Measurements from ENCODE around the gene TMC7. TPM values are rescaled to one million over a fixed set of nuclear protein-coding genes. Genes with fewer than 3 reads are reported as not detected.

TMC7 gene
- total RNA-seq, 2 donors from 2014 or later: 1.6 to 2.9 TPM

- no peak for DNase-seq (ENCODE audit: low spot score)
Observed at GRCh38 chr16:19017179-19017578, 33.4 kb downstream of the TMC7 start.

DNA sequence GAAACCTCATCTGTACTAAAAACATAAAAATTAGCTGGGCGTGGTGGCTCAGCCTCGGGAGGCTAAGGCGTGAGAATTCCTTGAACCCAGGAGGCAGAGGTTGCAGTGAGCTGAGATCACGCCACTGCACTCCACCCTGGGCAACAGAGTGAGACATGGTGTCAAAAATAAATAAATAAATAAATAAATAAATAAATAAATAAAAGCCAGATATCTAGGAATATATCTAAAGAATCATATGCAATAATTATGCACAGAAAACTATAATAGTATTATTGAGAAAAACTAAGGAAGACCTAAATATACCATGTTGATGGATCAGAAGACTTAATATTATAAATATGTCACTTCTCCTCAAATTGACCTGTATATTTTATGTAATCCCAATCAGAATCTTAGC is 37.0 kb downstream of the TMC7 start:
- H3K9me3 ChIP-seq: no peaks in the 10 kb centered on the region
- TF ChIP-seq POLR2A (IDR thresholded peaks at IDR 0.05) (no peak), POLR2AphosphoS5 (IDR thresholded peaks at IDR 0.05) (no peak), CTCF (IDR thresholded peaks at IDR 0.05) (no peak)
- H3K36me3 ChIP-seq: no peaks in the 10 kb centered on the region

More at GRCh38 chr16:19017179-19017578, 33.4 kb downstream of the TMC7 start:
- H3K27ac ChIP-seq: no peak overlapping the region
- no peaks in the 10 kb centered on the region for H3K36me3 ChIP-seq
- H3K9me3 ChIP-seq: no peaks in the 10 kb centered on the region
- no peaks in the 10 kb centered on the region for H3K4me1 ChIP-seq (replicated peaks)
- H3K27me3 ChIP-seq (replicated peaks; ENCODE audit: insufficient read depth): no peaks in the 10 kb centered on the region
- intact Hi-C loops (cut with DNase I): no loop called here
- no peak for TF ChIP-seq POLR2AphosphoS5 (IDR thresholded peaks at IDR 0.05)
- TF ChIP-seq POLR2A (IDR thresholded peaks at IDR 0.05): no peak
- no peak for TF ChIP-seq CTCF (IDR thresholded peaks at IDR 0.05)
- H3K4me3 ChIP-seq: no peak overlapping the region

GRCh38 chr16:19021747-19022146 is 38.0 kb downstream of the TMC7 start:
- WGBS: 95% methylated on average over 4 of the region's 4 CpGs
- Histone ChIP-seq H3K27ac (no peak overlapping the region), H3K4me1 (replicated peaks) (no peaks in the 10 kb centered on the region), H3K4me3 (no peak overlapping the region), H3K27me3 (replicated peaks; ENCODE audit: insufficient read depth) (no peaks in the 10 kb centered on the region), H3K9me3 (no peaks in the 10 kb centered on the region), H3K36me3 (no peaks in the 10 kb centered on the region)
- TF ChIP-seq POLR2A (IDR thresholded peaks at IDR 0.05) (no peak), POLR2AphosphoS5 (IDR thresholded peaks at IDR 0.05) (no peak), CTCF (IDR thresholded peaks at IDR 0.05) (no peak)
- intact Hi-C loops (cut with DNase I): no loop called here
- no peak for DNase-seq (ENCODE audit: low spot score)

More for the DNA sequence above, 37.0 kb downstream of the TMC7 start:
- Histone ChIP-seq H3K27me3 (replicated peaks; ENCODE audit: insufficient read depth) (no peaks in the 10 kb centered on the region), H3K4me3 (no peak overlapping the region), H3K27ac (no peak overlapping the region), H3K4me1 (replicated peaks) (no peaks in the 10 kb centered on the region)
- intact Hi-C loops (cut with DNase I): no loop called here
- no peak for DNase-seq (ENCODE audit: low spot score)
- WGBS: 94% methylated on average over 4 of the region's 4 CpGs

GRCh38 chr16:19027416-19027815 is 43.7 kb downstream of the TMC7 start:
- Histone ChIP-seq H3K4me3 (no peak overlapping the region), H3K9me3 (no peaks in the 10 kb centered on the region), H3K4me1 (replicated peaks) (no peaks in the 10 kb centered on the region), H3K27ac (no peak overlapping the region), H3K36me3 (no peaks in the 10 kb centered on the region), H3K27me3 (replicated peaks; ENCODE audit: insufficient read depth) (no peaks in the 10 kb centered on the region)
- intact Hi-C loops (cut with DNase I): no loop called here
- TF ChIP-seq POLR2A (IDR thresholded peaks at IDR 0.05) (no peak), POLR2AphosphoS5 (IDR thresholded peaks at IDR 0.05) (no peak), CTCF (IDR thresholded peaks at IDR 0.05) (no peak)
- WGBS: 32% methylated on average over 3 of the region's 3 CpGs
- DNase-seq (ENCODE audit: low spot score): no peak

- Histone ChIP-seq H3K27ac (no peak overlapping the region), H3K36me3 (no peaks in the 10 kb centered on the region), H3K9me3 (no peaks in the 10 kb centered on the region), H3K27me3 (replicated peaks; ENCODE audit: insufficient read depth) (no peaks in the 10 kb centered on the region), H3K4me3 (no peak overlapping the region), H3K4me1 (replicated peaks) (no peaks in the 10 kb centered on the region)
- TF ChIP-seq CTCF (IDR thresholded peaks at IDR 0.05) (no peak), POLR2AphosphoS5 (IDR thresholded peaks at IDR 0.05) (no peak), POLR2A (IDR thresholded peaks at IDR 0.05) (no peak)
- DNase-seq (ENCODE audit: low spot score): no peak
- 77% methylated on average over 6 of the region's 6 CpGs for WGBS
- intact Hi-C loops (cut with DNase I): no loop called here
Observed at GRCh38 chr16:19029980-19030379, 46.2 kb downstream of the TMC7 start.

All from prostate gland (tissue), 2 donors.